GM12892 (cell line): ENCODE results near the gene IL17REL.

Experiments used
- POLR2AphosphoS5 ChIP-seq: IDR thresholded peaks from 2 replicates; pipeline ENCODE4 v1.6.1; 2011; ENCODE audit warnings: low read depth, low read length, control low read depth
- TAF1 ChIP-seq: IDR thresholded peaks from 2 replicates; pipeline ENCODE4 v1.6.1; 2011; ENCODE audit warnings: low read depth, mild to moderate bottlenecking, control low read depth, low read length, borderline replicate concordance

GRCh38 chr22:50004918-50005317 lies 7.6 kb downstream of the IL17REL start:
- TF ChIP-seq POLR2AphosphoS5: no peak
- no peak for TF ChIP-seq TAF1
